K562 (cell line): ENCODE measurements around the gene TFF3.

Experiments used
- NBN ChIP-seq: fragments of 450-650 bp; IDR thresholded peaks from 2 replicates; pipeline ENCODE4 v1.6.1; 2016; ENCODE audit warnings: low read depth, mild to moderate bottlenecking
- TF ChIP-seq, protein P1 (sequence below), 2 experiments: fragments of 450-650 bp in 1 of 2; sonication (generic) in 1 of 2; formaldehyde crosslinking; conservative IDR thresholded peaks; 2 replicates each; pipeline versions ENCODE4 v1.4.0 to v1.8.1; 2020 to 2022; ENCODE audit warnings: mild to moderate bottlenecking in 1 of 2, missing genetic modification reagents in 1 of 2
- TF ChIP-seq, protein P2 (sequence below): sonication (generic); formaldehyde crosslinking; IDR thresholded peaks from 2 replicates; pipeline ENCODE4 v1.8.0; 2022; ENCODE audit warnings: mild to moderate bottlenecking, missing genetic modification reagents

DNA sequence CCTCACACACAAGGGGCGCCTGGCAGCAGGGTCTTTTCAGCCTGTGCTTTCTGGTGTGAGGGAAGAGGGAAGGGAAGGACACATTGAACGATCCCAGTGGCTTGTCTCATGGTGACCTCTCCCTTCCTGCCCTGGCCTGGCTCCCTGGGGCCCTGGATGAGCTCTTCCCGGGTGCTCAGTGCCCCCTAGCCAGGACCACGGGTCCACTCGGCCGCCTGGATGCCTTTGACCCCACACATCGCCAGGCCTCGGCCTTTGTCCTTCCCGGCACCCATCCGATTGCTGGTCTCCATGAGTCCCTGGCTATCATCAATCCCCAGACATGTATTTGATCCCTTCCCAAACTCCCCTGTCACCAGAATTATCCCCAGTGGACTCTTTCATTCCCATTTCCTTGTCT is 6.0 kb upstream of the TFF3 start:
- no peak for TF ChIP-seq NBN
- TF ChIP-seq, protein P1, sequence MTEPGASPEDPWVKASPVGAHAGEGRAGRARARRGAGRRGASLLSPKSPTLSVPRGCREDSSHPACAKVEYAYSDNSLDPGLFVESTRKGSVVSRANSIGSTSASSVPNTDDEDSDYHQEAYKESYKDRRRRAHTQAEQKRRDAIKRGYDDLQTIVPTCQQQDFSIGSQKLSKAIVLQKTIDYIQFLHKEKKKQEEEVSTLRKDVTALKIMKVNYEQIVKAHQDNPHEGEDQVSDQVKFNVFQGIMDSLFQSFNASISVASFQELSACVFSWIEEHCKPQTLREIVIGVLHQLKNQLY (CRISPR knock-in tag; conservative IDR thresholded peaks at IDR 0.05), result no peak
- TF ChIP-seq, protein P2, sequence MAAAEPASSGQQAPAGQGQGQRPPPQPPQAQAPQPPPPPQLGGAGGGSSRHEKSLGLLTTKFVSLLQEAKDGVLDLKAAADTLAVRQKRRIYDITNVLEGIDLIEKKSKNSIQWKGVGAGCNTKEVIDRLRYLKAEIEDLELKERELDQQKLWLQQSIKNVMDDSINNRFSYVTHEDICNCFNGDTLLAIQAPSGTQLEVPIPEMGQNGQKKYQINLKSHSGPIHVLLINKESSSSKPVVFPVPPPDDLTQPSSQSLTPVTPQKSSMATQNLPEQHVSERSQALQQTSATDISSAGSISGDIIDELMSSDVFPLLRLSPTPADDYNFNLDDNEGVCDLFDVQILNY (CRISPR knock-in tag), result no peak
